Measurements from ENCODE around the gene UGP2.
A peak's percentile ranks its signal among the peaks of the same experiment; 100 is the strongest.

UGP2 gene

DNA sequence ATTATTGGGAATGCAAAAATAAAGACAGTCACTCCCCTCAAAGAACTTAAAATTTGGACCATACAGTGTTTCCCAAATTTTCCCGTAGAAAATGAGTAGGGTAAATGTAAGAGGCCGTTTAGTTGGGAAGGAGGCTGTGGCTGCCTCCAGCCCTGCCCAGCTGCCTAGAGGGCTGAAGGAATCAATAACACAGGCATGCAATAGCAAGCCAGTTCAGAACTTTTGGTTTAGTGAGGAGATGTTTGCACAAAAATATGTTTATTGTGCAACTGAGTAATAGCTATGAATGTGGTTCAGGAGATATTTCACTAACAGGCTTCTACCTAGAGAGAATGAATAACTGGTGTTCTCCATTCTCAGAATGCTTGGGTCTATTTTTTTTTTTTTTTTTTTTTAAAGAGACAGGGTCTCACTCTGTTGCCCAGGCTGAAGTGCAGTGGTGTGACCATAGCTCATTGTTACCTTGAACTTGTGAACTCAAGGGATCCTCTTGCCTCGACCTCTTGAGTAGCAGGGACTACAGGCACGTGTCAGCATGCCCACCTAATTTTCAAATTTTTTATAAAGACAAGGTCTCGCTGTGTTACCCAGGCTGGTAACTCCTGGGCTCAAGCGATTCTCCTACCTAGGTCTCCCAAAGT is 23.6 kb downstream of the UGP2 start:
- DNase-seq (ENCODE audit: low read depth) = no peak

GRCh38 chr2:63866009-63866709 is 24.5 kb downstream of the UGP2 start:
- no peak for DNase-seq (ENCODE audit: low read depth)

DNA sequence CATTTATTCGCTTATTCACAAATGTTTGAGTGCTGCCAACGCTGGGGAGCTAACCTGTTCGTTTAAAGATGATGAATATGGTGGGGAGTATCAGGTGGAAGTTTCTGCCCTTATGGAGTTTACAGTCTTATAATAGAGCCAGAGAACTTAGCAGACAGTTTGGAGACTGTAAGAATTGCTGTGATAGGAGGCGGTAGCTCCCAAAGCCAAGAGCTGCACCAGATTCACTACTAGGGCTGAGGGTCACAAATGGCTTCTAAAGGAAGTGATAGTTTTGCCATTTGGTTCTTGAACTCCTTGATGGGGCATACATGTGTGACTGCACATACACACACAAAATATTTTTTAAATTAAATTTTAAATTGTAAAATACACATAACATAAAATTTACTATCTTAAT is 29.0 kb downstream of the UGP2 start:
- no peak for DNase-seq (ENCODE audit: low read depth)

GRCh38 chr2:63871864-63872263 is 30.2 kb downstream of the UGP2 start:
- DNase-seq (ENCODE audit: low read depth) = no peak

DNA sequence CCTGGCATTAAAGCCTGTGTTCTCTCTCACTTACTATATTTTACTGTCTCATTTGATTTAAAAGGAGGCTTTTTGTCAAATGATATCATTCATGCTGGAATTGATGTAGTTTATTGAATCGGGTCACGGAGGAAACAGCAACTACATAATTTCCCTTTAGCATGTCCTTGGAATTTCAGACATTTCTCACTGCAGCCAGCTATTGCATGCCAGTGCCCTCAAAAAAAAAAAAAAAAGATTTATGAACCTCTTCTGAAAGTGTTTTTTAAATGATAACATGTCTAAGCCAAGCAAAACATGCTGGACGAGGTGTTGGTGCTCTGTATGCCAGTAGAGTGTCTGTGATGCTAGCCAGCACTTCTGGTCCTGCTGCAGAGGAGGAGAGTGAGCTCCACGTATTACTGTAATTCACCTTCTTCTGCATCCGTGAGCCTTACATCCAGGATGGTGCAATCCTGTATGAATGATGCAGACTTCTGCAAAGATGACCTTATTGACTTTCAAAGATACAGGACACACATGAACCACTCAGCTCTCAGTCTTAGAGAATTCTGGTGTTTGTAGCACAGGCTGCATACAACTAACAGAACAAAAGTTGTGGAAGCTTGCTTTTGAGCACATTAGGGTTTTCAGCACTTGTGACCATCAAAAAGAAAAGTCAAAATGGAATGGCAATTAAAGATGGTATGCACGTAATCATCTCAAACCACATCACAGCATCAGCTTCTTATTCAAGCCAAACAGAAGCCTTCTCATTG is 31.1 kb downstream of the UGP2 start:
- no peak for DNase-seq (ENCODE audit: low read depth)

GRCh38 chr2:63874204-63875130 is 32.8 kb downstream of the UGP2 start:
- no peak for DNase-seq (ENCODE audit: low read depth)

GRCh38 chr2:63875131-63875527 is 33.4 kb downstream of the UGP2 start:
- no peak for DNase-seq (ENCODE audit: low read depth)

DNA sequence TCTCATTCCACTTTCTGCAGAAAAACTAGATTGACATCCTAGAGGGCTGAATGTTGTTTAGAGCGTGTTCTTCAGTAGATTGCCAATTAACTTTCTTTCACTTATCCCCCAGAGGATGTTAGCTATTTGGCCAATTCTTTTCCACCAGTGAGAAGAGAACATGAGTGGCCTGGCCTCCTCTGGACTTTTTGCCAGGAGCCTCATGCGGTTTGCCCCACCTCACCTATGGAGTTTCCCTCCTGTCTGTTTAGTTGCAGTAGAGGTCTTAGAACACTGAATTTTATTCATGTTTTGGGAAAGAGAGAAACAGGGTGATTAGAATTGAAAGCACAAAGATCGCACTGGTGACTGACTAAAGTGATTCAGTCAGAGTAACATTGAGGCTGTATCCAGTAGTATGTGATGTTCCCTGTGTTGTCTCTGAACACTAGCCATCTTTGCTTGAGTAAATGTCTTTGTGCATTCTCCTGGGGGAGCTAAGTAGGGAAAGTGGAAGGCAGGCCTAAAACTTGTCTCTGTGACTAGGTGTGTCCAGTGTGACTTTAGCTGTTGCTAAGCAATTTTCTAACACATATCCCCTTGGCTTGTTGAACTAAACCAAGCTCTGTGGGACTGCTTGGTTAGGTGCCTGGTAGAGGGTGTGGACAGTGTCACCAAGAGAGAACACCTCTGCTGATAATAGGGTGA is 34.0 kb downstream of the UGP2 start:
- no peak for DNase-seq (ENCODE audit: low read depth)

GRCh38 chr2:63876311-63876710 is 34.6 kb downstream of the UGP2 start:
- DNase-seq (ENCODE audit: low read depth) = no peak

DNA sequence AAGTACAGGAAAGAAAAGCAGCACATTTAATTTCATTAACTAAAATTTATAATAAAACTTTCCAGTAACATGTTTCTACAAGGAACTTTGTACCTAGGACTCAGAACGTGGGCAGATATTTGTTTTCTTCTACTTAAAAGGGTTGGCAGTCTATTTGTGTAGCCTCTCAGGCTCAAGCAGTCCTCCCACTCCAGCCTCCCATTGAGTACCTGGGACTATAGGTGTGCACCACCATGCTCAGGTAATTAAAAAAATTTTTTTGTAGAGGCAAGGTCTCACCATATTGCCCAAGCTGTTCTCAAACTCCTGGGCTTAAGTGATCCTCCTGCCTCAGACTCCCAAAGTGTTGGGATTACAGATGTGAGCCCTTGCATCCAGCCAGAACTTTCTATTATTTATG is 36.8 kb downstream of the UGP2 start:
- DNase-seq (ENCODE audit: low read depth) = no peak

GRCh38 chr2:63879876-63880433 is 38.3 kb downstream of the UGP2 start:
- no peak for DNase-seq (ENCODE audit: low read depth)

GRCh38 chr2:63880625-63881024 is 38.9 kb downstream of the UGP2 start:
- no peak for DNase-seq (ENCODE audit: low read depth)

DNA sequence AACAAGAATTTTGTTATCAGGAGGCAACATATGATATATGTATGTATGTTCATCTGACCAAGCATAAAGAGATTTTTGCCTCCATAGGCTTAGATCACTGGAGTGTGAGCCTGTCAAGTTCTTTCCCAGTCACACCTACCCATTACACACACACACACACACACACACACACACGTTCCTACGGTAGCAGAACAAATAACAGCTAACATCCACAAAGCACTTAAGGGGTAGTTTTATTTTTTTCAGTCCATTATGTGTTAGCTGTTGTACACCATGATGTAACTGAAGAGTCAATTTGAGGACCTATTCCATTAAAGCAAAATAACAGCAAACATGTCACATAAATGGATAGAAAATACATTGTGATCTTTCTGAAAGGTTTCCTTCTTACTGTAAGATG is 39.5 kb downstream of the UGP2 start:
- DNase-seq (ENCODE audit: low read depth) = no peak

DNA sequence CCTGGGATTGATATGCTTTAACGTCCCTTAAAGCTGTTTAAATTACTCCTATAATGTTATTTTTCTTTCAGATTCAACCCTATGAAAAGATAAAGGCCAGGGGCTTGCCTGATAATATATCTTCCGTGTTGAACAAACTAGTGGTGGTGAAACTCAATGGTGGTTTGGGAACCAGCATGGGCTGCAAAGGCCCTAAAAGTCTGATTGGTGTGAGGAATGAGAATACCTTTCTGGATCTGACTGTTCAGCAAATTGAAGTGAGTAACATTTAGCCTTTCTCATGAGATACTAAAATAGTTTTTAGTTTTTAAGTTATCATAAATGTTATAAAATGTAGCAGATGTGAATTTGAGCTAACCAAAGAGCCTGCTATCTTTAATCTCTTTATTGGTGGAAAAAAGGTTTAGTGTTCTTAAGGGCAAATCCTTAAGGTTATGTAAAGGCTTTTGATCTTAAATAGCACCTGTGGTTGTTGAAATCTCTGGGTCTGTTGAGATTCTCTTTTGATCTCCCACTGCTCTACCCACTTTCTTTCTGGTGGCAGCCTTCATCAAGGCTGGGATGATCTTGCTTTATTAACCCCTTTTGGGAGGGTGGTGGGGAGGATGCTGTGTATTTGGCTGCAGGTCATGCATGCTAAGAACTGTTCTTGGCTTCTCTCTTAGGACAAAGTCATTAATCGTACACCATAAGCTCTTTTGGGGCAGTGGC is 40.9 kb downstream of the UGP2 start:
- DNase-seq (ENCODE audit: low read depth) = no peak

- no peak for DNase-seq (ENCODE audit: low read depth)
Measured at GRCh38 chr2:63886445-63886844, 44.7 kb downstream of the UGP2 start.

GRCh38 chr2:63888053-63888452 is 46.4 kb downstream of the UGP2 start:
- no peak for DNase-seq (ENCODE audit: low read depth)

DNA sequence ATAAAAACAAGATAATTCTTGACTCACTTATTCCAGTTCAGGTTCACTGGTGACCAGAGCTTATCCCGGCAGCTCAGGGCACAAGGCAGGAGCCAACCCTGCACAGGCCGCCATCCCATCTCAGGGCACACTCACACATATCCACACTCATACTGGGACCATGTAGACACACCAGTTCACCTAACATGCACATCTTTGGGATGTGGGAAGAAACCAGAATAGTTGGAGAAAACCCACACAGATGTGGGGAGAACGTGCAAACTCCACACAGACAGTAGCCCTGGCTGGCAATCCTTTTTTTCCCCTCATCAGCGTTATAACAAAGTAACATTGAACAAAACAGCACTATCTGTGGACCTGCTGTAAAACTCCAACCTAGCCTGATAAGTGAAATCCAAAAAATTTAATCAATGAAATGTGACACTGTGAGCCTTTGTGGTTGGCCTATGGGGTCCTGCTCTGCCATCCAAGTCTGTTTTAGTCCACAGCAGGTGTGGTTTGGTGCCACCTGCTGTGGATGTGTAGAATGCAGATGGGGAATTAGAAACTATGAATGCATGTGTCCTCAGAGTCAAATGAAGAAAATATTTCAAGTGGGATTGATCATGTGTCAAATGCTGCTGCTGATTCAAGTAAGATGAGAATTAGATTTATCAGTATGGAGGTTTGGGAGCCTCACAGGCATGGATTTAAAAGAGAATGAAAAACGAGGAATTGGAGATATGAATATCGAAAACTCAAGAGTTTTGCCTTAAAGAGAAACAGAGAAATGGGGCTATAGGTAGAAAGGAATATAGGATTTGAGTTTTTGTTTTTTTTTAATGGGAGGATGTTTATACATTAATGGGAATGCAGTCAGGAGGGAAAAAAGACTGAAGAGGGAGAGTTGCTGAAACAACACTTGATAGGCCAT is 47.0 kb downstream of the UGP2 start:
- DNase-seq (ENCODE audit: low read depth) = peak; percentile 30

GRCh38 chr2:63890678-63891077 is 49.0 kb downstream of the UGP2 start:
- no peak for DNase-seq (ENCODE audit: low read depth)

DNA sequence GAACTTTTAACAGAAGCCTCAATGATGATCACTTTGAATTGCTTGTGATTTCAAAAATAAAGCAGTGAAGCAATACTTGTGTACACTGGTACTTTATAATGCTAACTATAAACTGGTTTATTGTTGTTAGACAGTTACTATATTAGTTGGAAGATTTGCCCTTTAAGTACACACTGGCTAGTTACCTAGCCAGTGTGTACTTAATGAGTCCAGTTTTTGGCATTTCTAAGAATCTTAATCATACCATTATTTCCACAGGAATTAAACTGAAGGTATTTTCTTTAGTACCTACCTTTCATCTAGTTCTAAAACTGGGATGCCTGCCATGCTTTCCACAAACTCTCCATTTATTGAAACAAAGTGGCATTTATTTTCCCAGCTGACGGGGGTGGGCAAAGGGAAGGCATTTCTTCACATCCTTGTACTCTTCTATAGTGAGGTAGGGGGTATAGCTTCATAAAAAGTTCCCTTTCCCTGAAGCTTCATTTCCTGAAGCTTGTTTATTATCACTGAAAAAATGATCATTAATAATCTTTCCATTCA is 49.9 kb downstream of the UGP2 start:
- no peak for DNase-seq (ENCODE audit: low read depth)
